CD4-positive, alpha-beta T cell treated with Interleukin-21 for 1 hour (primary cell): Measurements from ENCODE around the gene TNFRSF19.
"Not testable (repeated sequence)": the region's sequence is repeated elsewhere in the genome, so short reads cannot be mapped to it uniquely, and the experiment has no call there.

Source experiments
- DNase-seq: peaks from one replicate; pipeline ENCODE4 v3.0.0-alpha.2; 2020

TNFRSF19 gene

GRCh38 chr13:23570099-23570920, at the start of gene TNFRSF19:
Gene TNFRSF19 (plus strand): TSS chr13:23570412. CDS start chr13:23590184, 19,772 bp downstream.
- no peak for DNase-seq

- DNase-seq: not testable (repeated sequence)
These were observed 40.3 kb upstream of the TNFRSF19 start for GRCh38 chr13:23529926-23530325.

- DNase-seq: no peak
These were observed 38.8 kb upstream of the TNFRSF19 start for GRCh38 chr13:23531446-23531845.

DNA sequence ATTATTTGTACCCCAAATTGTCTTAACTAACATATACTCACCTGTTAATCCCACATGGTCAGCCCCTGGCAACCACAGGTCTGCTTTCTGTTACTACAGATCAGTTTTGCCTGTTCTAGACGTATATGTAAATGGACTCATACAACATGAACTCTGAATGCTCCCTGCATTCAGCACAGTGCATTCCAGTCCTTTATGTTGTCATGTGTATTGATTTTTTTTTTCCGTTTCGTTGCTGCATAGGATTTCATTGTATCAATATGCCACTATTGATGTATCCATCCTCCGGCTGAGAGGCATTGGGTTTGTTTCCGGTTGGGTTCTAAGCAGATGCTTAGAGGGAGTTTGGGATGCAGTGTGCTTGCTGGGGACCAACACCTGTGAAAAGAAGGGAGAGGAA, 36.1 kb upstream of the TNFRSF19 start:
- no peak for DNase-seq

DNA sequence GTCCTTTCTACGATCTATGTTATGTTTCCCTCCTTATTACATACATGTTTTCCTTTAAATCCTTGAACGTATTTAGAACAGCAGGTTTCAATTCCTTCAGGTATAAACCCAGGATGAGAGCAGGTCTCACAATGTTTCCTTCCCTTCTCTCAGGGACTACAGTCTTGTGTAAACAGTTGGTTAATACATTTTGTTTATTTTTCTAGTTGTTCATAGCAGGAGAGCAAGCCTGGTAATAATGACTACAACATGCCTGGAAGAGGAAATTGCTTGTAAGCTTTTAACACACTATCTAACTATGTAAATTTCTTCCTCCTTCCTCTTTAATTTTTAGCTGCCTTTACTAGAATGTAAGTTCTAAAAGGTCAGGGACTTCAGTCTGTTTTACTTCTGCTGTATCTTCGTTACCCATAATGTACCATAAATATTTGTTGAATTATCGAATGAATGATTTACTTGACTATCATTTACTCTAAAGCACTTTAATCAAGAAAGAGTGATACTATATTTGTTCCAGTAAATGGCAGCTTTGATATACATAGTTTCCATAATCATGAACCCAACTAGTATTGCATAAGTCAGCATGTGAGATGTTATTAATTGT, 28.9 kb upstream of the TNFRSF19 start:
- DNase-seq: no peak

DNA sequence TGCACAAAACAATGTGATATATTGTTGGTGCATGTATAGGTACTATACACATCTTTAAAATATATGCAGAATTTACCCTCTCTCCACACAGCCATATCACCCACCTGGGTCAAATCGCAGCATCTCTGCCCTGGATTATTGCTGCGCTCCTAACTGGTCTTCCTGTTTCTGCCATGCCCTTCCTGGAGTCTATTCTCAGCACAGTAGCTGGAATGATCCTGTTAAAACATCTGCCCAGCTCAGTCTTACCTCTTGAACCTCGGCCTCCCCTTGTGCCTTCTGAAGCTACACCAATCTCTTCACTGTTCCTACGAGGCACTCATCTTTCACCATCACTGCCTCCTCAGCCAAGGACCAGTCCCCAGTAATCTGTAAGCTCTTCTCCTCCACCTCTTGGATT, 25.5 kb upstream of the TNFRSF19 start:
- no peak for DNase-seq

DNA sequence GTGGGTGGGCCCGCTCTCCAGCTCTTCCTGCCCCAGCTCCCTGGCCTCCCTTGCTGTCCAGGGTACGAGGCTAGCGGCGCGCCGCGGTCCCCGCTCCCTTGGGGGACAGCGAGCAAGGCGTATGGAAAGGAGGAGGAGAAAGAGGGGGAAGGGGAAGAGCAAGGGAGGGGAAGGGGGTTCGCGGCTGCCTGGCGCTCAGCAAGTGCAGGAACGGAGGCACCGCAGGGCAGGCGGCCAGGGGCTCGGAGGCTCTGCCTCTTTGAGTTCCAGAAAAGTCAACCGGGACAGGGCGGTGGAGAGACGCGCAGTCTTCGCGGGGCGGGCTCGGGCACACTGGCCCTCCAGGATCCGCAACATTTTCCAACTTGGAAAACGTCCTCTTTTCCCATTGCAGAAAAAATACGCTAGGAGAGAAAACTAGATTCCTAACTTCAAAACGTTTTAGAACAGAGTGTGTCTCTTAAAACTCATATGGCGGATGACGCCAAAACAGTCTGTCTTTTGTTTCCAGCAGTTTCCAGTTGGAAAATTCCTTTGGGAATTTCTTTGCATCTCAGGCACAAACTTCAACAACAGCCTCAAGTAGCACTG, 23.1 kb upstream of the TNFRSF19 start:
- no peak for DNase-seq

- no peak for DNase-seq
These were observed 20.5 kb upstream of the TNFRSF19 start for GRCh38 chr13:23549724-23550123.

- no peak for DNase-seq
These were observed 20.0 kb upstream of the TNFRSF19 start for GRCh38 chr13:23550163-23550562.

DNA sequence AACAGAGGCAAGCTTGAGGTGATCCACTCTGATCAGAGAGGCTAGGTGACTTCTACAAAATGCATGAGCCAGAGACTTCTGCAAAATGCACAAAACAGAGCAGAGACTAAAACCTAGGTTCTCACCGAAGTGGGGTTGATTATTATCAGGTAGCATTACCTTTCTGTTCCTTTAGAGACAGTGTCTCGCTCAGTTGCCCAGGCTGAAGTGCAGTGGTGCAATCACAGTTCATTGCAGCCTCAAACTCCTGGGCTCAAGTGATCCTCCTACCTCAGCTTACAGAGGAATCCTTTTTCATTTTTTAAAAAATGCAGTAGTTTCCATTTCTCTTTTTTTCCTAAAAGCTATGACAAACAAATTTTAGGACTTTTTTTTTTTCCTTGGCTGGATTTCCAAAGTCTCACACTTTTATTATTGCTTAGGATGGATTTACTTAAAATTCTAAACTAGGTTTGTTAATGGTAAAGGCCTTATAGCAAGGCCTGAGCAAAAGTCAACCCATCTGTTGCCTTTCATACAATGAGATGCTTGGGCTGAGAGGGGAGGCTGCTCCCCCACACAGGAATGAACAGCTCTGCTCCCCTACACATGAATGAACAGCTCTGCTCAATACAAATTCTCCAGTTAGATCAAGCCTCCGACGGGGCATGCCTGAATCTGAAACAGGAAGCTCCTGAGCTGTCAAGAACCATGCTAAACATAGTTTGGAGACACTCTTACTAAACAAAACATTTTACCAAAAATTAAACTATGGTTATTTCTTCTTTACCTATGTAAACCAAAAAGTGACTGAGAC, 18.8 kb upstream of the TNFRSF19 start:
- no peak for DNase-seq

DNA sequence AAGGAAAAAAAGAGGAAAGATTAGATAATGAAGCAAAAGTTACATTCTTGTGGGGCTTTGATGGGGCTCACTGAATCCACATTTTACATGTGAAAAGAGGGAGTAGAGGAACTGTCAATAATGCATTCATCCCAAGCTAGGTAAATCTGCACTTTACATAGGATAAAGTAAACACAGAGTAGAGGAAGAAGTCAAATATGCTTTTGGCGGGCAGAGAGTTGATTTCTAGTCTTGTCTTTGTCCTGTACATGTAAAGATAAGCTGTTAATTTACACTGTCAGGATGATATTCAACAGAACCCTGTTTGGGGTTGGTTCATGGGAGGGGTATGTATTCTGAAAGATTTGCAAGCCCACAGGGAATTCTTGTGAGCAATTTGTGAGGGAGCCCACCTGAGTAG, 18.0 kb upstream of the TNFRSF19 start:
- no peak for DNase-seq

DNA sequence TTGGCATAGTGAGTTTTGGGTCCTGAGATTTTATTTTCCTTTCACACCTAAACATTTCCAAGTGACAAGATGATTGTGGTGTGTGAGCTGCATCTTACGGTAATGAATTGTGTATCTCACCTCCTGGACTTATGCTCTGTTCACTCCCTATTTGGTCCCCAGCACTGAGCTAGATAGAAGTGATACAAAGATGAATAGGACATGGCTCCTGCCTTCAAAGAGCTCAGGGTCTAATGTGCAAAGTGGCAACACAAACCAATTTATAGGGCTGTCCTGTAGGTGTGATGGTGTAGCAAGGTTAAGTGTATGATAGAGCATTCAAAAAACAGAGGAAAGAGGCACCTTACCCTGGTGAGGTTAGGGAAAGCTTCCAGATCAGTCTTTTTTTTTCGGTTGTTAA, 17.6 kb upstream of the TNFRSF19 start:
- DNase-seq: no peak

GRCh38 chr13:23554000-23554399, 16.2 kb upstream of the TNFRSF19 start:
- no peak for DNase-seq

DNA sequence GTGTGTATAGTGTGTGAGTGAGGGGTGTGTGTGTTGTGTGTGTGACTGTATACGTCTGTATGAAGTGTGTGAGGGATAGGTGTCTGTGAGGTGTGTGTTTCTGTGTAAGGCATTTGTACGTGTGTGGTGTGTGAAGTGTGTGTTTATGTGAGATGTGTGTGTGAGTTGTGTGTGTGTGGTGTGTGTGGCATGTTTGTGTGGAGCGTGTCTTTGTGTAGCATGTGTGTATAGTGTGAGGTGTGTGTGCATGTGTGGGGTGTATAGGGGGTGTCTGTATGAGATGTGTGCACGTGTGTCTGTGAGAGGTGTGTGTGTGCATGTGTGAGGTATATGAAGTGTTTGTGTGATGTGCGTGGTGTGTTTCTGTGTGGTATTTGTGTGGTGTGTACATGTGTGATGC, 13.2 kb upstream of the TNFRSF19 start:
- no peak for DNase-seq

DNA sequence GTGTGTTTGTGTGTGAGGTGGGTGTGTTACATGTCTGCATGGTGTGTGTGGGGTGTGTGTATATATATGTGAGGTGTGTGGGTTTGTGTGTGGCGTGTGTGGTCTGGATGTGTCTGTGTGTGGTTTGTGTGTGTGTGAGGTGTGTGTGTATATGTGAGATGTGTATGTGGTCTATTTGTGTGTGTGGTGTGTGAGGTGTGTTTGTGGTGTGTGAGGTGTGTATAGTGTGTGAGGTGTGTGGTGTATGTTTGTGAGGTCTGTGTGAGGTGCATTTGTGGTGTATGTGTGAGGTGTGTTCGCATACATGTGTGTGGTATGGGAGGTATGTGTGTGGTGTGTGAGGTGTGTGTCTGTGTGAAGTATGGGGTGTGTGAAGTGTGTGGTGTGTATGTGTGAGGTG, 12.5 kb upstream of the TNFRSF19 start:
- DNase-seq: no peak

DNA sequence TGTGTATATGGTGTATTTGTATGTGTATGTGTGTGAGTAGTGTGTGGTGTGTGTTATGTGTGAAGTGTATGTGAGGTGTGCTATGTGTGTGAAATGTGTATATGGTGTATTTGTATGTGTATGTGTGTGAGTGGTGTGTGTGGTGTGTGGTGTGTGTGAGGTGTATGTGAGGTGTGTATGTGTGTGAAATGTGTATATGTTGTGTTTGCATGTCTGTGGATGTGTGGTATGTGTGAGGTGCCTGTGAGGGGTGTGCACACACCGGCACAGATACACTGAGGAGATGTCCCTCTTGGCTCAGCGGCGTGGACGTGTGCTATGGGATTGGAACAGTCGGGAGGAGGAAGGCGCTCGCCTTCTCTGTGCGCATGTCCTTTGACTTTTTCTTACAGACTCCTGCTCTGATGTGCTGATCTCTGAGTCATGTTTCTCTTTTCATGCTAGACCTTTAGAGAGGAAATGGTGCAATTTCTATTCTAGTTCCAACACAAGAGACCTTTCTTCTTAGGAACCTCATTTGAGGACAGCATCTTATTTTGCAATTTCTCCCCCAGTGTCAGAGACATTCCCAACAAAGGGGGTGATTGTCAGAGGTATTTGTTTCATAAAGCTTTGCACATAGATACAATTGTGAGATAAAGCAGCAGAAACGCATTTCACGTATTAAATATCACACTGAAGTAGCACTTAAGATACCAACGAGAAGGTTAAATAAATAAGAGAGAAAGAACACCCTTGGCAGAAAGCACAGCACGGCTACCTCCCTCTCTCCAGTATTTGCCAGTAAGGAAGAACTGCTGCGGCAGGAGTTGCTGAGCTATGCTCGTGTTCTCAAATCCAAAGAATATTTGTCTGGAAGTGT, 11.3 kb upstream of the TNFRSF19 start:
- DNase-seq: no peak

DNA sequence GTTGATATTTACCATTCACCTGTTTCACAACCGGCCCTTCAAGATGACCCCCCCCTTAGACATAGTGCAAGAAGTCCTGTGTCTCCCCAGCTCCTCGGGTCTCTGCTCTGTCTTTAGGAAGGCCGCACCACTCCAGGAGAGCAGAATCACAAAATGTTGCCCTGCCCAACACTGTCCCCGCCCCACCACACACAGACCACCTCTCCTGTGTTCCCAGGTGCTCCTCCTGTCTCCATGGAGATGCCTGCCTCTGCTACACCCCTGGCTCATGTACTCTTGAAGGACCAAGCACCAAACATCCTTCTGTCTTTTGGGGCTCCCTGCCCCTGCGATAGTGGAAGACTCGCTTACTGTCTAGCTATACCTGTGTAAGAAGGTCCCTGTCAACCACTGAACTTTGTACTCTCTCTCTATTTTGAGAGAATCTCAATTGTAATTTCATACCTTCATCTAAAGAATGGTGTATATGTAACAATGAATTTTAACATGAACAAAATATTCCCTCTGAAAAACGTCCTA, 9.6 kb upstream of the TNFRSF19 start:
- no peak for DNase-seq

DNA sequence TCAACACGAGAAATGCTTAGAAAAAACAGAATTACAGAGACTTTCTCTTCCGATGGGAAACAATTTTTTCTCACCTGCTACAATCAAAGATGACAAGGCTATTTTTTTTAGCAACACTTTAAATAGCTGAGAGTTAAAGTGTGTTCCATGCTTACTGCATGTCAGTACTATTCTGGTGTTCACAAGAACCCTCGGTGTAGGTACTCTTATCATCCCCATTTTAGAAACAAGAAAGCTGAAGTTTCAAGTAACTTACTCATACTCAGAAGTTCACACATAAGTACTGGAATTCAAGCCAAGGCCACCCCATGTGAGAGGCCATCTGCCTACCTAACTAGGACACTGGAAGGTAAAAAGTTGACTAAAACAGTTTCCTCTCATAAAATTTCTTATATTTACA, 9.0 kb upstream of the TNFRSF19 start:
- DNase-seq: no peak

DNA sequence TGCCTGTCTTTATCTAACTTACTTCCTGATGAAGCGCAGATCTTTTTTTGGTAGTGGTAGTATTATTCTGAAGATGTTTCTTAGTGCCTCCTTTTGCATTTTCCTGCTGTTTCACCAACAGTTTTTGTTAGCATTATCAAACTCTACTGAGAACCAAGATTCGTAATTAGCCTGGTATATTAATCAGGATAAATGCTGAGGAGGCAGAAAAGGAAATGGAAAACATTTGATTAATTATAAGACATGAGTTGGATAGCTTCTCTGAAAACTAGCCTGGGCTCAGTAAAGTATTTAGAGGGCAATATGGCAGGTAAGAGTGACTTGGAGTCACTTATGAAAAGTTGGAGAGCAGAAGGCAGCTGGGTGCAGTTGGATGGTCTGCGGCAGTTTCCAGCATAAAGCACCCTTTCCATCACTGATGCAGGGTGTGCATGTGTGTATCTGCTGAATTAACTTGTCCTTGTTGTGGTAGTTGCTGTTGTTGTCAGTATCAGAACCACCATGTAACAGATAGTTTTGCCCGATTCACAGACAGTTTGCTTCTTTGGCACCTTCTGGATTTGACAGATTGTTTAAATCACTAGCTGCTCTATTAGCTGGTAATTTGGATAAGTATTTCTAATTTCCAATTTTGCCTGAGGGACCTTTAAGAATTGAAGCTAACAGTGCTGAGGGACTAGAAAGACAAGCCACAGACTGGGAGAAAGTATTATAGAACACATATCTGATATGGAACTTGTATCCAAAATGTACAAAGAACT, 6.9 kb upstream of the TNFRSF19 start:
- DNase-seq: no peak

DNA sequence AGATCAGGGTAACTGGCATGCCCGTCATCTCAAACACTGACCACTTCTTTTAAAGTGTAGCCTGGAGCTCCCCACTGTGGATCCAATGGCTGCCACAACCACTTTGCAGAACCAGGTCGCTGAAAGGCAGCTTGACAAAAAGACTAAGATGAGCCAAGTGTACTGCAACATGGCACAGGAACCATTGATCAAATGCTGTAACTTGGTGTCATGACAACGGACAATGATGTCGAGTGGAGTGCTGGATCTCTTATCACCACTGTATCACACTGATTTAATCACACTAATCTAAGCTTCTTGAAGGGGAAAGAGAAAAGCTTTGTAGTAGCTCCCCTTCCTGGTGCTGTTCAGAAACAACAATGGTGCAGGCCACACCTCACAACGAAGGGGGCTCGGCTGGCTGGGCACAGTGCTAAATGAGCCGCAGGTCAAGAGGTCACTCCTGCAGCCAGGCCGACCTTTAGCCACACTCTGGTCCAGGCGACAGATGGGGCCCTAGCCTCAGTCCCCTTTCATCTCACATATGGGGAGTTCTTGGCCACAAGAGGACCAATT, 2.2 kb upstream of the TNFRSF19 start:
- DNase-seq: no peak

- DNase-seq: no peak
These were observed 706 bp downstream of the TNFRSF19 start for GRCh38 chr13:23570921-23571315.
